Uterus (tissue), 2 donors: ENCODE data around the gene COA4.

Experiments used
- POLR2A ChIP-seq, 2 donors: fragments of 450-650 bp; IDR thresholded peaks; one replicate each; pipeline ENCODE4 v1.6.1; 2016; ENCODE audit warnings: antibody characterized with exemption in 2 of 2, mild to moderate bottlenecking in 1 of 2, moderate library complexity in 1 of 2
- TF ChIP-seq, protein P1 (sequence below), 4 experiments: fragments of 200-600 bp in 2 of 4; fragments of 450-650 bp in 2 of 4; sonication (generic) in 2 of 4; IDR thresholded peaks; one replicate each; pipeline ENCODE4 v1.5.1; 2016 to 2019; ENCODE audit warnings: antibody characterized with exemption in 4 of 4, mild to moderate bottlenecking in 2 of 4, moderate library complexity in 1 of 4

DNA sequence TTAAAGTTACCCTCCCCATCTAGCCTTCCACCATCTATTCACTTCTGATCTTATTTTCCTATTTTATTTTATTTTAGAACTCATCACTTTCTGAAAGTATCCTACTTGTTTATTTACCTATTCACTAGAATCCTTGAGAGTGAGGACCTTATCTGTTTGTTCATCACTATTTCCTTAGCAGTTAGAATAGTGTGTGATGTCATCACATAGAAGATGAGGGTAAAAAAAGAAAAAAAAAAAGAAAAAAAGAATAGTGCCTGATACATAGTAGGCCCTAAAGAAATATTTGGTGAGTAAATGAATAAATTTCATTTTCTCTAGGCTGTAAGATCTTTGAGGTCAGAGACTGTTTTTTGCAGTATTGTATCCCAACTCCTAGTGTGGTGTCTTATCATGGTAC is 36.8 kb upstream of the COA4 start:
- TF ChIP-seq, protein P1, sequence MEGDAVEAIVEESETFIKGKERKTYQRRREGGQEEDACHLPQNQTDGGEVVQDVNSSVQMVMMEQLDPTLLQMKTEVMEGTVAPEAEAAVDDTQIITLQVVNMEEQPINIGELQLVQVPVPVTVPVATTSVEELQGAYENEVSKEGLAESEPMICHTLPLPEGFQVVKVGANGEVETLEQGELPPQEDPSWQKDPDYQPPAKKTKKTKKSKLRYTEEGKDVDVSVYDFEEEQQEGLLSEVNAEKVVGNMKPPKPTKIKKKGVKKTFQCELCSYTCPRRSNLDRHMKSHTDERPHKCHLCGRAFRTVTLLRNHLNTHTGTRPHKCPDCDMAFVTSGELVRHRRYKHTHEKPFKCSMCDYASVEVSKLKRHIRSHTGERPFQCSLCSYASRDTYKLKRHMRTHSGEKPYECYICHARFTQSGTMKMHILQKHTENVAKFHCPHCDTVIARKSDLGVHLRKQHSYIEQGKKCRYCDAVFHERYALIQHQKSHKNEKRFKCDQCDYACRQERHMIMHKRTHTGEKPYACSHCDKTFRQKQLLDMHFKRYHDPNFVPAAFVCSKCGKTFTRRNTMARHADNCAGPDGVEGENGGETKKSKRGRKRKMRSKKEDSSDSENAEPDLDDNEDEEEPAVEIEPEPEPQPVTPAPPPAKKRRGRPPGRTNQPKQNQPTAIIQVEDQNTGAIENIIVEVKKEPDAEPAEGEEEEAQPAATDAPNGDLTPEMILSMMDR (IDR thresholded peaks at IDR 0.05), result no peak
- TF ChIP-seq POLR2A (IDR thresholded peaks at IDR 0.05), result no peak
